Measurements from ENCODE around the gene TBC1D22A.

DNA sequence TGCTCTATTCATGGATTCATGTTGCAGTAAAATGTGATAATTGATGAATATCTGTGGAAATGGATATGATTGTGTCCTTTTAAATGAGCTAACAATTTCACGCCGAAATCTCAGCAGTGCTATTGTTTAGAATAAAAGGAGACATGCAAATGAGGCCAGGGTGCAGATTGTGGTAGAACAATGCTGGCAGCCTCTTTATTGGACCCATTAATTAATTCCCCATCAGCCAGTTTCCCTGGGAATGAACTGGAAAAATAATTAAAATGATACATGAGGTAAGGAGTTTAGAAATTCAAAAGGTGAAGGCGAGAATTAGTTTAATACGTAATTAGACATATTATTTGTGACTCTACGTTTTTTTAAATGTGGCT lies 306.2 kb downstream of the TBC1D22A start:
- TF ChIP-seq CTCF (IDR thresholded peaks at IDR 0.05) (no peak), POLR2A (IDR thresholded peaks at IDR 0.05) (no peak)

Measured in gastroesophageal sphincter (tissue), 3 donors.